IPS DF 4.7 (cell line): ENCODE results near the gene IFIT3.

Source experiments
- DNase-seq: peaks from one replicate; pipeline ENCODE4 v3.0.0-alpha.2; 2013; ENCODE audit warnings: low spot score; ENCODE audit errors: extremely low read depth

The IFIT3 gene

DNA sequence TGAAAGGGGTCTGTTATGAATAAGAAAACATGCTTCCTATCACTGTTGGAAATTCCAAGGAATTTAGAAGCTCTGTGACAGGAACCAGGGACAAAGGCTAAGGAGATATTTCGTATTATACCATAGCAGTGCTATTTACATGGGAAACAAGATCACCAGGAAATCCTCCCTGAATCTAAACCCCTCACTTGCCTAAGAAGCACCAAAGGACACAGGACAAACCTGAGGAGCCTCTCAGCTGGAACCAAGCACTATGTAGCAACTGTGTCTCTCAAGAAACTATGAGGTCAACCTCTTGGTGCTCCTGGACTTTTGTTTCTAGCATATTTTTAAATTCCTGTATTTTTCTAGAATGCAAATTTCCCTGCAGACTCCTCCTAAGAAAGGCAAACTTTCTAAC is 29.3 kb downstream of the IFIT3 start:
- DNase-seq = no peak

DNA sequence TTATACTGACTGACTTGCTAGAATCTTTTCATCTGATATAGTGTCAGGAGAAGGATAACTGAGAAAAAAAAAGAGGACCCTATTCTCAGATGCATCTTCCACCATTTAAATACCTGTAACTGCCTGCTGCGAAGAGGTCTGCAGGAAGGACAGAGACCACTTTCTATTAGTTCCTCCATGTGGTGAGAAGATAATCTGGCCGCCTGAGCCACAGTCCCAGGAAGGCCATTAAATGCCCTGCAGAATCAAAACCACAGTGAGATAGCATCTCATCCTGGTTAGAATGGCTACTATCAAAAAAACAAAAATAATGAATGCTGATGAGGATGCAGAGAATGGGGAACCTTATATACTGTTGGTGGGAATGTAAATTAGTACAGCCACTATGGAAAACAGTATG is 30.2 kb downstream of the IFIT3 start:
- DNase-seq = no peak

DNA sequence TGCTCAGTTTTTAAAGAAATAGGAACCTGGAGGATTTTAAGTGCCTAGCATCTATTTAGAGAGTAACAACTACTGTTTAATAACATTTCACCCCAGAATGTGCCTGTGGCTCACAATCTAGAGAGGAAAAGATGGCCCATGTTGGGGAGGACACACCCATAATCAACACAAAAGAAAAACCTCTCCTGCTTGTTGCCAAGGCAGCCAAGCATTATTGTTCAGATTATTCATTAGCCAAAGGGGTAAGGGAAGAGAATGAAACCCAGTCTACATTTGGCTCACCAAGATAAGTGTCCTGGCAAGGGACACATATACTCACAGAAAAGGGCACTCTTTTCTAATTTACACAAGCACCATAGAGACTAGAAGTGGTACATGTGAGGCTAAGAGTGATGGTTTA is 32.4 kb downstream of the IFIT3 start:
- DNase-seq = no peak

- DNase-seq = no peak
Observed at GRCh38 chr10:89362929-89363328, 35.1 kb downstream of the IFIT3 start.

DNA sequence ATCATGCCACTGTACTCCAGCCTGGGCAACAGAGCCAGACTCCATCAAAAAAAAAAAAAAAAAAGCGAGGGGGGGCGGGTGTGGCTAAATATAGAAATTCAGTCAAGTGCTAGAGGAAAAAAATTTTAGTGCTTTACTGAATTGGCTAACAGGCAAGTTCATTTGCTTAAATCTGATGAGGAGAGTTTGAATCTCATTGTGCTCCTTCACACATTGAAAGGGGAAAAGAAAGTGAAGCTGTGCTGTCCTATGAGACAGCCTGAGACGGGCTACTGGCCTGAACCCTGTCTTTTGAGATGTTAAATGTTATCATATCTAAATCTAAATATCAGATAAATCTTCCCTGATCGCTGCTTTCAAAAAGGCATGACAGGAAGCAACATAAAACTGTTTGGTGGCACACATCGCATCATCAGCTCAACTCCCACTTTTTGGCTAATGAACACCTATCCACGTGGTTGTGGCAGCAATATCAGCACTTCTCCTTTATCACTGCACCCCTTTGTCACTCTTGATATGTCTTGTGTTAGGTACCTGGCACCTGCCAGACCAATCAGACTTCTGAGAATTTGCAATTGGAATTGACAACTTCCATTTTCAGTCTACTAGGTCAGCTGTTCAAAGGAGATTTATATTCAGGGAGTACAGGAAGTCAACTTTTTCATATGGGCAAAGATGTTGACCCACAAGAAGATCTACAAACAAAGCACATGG is 36.1 kb downstream of the IFIT3 start:
- DNase-seq = no peak

GRCh38 chr10:89364531-89364930 is 36.7 kb downstream of the IFIT3 start:
- DNase-seq = no peak

GRCh38 chr10:89367529-89367928 is 39.7 kb downstream of the IFIT3 start:
- no peak for DNase-seq

- DNase-seq = no peak
Observed at GRCh38 chr10:89368129-89368528, 40.3 kb downstream of the IFIT3 start.

GRCh38 chr10:89369156-89370105 is 41.6 kb downstream of the IFIT3 start:
- DNase-seq = no peak

DNA sequence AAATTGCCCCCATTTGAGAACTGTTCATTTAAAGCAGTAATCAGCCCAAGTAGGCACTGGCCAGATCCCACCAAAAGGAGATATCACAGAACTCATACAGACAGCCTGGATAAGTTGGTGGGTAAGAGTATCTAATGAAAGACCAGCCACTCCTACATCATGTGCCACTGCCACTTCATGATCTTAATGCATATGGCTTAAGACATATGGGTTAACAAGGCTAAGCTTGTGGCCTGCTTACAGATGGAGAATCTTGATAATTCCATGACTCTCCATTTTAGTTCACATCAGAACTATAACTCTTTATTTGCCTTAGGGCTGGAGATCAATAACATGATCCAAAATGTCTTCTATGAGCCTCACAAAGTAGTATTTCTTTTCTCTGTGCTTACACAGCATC is 43.3 kb downstream of the IFIT3 start:
- DNase-seq = no peak

DNA sequence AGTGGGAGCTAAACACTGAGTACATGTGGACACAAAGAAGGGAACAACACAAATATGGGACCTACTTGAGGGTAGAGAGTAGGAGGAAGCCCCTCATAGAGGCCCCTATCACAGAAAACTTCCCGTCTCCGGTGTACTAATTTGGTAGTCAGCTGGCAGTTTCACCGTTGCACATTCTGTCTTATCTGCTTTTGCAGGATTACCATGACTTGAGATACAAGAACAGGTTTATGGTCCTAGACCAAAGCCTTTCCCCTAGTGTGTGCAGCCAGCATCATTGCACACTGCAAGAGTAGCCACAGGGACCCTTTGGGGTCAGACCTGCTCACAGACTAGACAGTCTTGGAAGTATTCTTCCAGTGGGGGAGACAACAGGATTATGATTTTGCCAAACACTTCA is 44.2 kb downstream of the IFIT3 start:
- DNase-seq = no peak

DNA sequence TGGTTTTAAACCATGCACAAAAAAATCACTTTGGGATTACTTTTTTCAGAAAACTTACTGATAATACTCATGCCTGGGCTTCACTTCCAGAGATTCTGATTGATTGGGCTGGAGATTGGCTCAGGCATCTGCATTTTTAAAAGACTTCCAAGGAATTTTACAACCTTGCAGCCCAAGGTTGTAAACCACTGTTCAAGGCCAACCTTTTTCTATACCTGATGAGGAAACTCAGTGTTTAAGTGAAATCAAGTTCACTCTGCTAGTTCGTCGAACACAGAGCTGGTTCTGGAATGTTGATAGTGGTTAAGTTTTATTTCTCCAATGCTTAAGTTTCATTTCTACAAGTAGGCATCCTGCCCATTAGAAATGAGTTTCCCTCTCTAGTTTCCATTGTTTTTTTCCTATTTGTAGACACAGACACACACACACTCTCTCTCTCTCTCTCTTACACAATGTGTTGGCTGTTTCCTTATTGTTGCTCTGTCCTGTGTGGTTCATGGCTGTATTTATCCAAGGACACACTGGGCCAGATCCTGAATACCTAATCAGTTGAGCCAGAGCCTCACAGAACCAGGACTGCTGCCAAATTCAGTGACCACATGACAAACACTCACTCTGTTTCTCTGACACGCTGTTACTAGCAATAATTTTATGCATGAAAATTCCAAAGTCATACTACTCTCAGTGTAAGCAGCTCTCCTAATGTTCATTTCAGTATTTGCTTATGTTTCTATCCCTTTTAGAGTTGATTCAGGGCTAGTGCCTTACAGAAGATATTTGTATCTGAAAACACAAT is 46.3 kb downstream of the IFIT3 start:
- no peak for DNase-seq

GRCh38 chr10:89374713-89375141 is 46.9 kb downstream of the IFIT3 start:
- no peak for DNase-seq

GRCh38 chr10:89377705-89378637 is 50.2 kb downstream of the IFIT3 start, which contains the start of gene IFIT1B:
Gene IFIT1B (plus strand): TSS chr10:89378056. CDS start chr10:89378136, 80 bp downstream.
- DNase-seq = no peak

- DNase-seq = no peak
Observed at GRCh38 chr10:89379103-89379502, 51.3 kb downstream of the IFIT3 start.

DNA sequence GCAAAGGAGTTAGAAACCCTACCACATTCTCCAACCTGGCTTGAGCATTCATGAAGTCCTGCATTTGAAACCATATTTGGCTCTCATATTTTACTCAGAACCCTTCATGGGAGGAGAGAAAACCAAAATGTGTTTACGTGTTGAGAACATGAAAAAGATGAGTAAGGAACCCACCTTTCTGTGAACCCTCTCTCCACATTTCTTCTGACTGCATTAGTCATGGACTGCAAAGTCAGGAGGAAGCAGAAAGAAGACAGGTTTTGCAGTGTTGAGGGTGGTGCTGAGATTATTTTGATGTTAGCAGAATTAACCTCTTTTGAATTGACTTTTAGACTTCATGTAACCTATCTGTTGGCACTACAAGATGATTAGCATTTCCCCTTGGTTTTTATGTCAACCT is 55.0 kb downstream of the IFIT3 start:
- DNase-seq = no peak

- no peak for DNase-seq
Observed at GRCh38 chr10:89384474-89385340, 56.9 kb downstream of the IFIT3 start.

GRCh38 chr10:89388806-89389205 is 61.0 kb downstream of the IFIT3 start:
- DNase-seq = no peak

DNA sequence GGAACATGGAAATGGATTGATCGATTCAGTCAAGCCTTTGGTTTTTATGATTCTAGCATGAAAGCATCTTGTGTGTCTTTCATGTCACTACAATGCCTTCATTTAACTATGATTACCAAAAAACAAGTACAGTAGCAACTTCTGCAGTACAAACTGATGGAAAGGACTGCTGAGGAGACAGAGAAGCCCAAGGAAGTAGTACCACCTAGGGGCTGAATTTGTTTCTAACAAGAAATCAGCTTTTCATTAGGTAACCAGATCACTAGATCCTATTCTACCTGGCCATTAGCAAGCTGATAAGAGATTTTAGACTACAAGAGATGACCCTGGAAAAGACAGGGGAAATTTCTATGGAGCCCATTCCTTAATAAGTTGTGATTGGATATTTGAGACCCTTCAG is 61.5 kb downstream of the IFIT3 start:
- DNase-seq = no peak
